ENCODE results near the gene THRA.

THRA gene

DNA sequence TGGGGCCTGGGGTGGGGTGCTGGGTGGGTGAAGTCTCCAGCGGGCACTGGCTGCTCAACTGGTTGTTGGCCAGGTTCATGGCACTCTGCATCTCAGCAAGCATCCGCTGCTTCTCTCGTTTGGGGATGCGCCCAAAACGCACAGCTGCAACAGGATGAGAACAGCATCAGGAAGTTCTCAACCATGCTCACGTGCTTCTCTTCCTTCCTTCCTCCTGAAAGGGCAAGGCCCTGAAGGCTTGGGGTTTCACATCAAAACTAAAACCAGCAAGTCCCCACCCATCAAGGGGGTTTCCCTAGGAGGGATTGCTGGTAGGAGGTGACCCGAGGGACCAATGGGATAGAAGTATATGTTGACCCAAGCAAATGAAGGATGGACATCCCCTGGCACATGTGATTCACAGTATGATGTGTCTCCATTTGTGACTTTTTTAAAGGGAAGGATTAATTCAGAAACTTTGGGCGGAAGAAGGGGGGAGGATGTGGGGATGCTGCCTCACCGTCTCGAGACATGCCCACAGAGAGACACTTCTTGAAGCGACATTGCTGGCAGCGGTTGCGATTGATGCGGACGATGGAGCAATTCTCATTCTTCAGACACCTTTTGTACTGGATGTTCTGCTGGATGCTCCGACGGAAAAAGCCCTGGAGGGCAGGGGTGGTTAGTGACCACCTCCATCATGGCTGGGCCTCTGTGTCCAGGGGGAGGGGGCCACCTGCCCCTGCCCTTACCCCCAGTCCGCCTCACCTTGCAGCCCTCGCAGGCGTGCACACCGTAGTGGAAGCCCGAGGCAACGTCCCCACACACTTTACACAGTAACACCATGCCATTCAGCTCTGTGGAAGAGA is 33.4 kb downstream of the THRA start:
- peak in 1 of 2 experiments; percentile 64 for DNase-seq (ENCODE audit: low read depth in 1 of 2, low spot score in 1 of 2)
- TF ChIP-seq, protein P1, sequence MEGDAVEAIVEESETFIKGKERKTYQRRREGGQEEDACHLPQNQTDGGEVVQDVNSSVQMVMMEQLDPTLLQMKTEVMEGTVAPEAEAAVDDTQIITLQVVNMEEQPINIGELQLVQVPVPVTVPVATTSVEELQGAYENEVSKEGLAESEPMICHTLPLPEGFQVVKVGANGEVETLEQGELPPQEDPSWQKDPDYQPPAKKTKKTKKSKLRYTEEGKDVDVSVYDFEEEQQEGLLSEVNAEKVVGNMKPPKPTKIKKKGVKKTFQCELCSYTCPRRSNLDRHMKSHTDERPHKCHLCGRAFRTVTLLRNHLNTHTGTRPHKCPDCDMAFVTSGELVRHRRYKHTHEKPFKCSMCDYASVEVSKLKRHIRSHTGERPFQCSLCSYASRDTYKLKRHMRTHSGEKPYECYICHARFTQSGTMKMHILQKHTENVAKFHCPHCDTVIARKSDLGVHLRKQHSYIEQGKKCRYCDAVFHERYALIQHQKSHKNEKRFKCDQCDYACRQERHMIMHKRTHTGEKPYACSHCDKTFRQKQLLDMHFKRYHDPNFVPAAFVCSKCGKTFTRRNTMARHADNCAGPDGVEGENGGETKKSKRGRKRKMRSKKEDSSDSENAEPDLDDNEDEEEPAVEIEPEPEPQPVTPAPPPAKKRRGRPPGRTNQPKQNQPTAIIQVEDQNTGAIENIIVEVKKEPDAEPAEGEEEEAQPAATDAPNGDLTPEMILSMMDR (IDR thresholded peaks at IDR 0.05; ENCODE audit: insufficient read depth, low read length) = no peak
- TF ChIP-seq, protein P2, sequence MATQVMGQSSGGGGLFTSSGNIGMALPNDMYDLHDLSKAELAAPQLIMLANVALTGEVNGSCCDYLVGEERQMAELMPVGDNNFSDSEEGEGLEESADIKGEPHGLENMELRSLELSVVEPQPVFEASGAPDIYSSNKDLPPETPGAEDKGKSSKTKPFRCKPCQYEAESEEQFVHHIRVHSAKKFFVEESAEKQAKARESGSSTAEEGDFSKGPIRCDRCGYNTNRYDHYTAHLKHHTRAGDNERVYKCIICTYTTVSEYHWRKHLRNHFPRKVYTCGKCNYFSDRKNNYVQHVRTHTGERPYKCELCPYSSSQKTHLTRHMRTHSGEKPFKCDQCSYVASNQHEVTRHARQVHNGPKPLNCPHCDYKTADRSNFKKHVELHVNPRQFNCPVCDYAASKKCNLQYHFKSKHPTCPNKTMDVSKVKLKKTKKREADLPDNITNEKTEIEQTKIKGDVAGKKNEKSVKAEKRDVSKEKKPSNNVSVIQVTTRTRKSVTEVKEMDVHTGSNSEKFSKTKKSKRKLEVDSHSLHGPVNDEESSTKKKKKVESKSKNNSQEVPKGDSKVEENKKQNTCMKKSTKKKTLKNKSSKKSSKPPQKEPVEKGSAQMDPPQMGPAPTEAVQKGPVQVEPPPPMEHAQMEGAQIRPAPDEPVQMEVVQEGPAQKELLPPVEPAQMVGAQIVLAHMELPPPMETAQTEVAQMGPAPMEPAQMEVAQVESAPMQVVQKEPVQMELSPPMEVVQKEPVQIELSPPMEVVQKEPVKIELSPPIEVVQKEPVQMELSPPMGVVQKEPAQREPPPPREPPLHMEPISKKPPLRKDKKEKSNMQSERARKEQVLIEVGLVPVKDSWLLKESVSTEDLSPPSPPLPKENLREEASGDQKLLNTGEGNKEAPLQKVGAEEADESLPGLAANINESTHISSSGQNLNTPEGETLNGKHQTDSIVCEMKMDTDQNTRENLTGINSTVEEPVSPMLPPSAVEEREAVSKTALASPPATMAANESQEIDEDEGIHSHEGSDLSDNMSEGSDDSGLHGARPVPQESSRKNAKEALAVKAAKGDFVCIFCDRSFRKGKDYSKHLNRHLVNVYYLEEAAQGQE (IDR thresholded peaks at IDR 0.05; ENCODE audit: insufficient replicate concordance, low read depth) = no peak
- TF ChIP-seq POLR2AphosphoS5 (IDR thresholded peaks at IDR 0.05; ENCODE audit: low read depth) (no peak), SPI1 (IDR thresholded peaks at IDR 0.05; ENCODE audit: borderline replicate concordance, low read depth) (no peak), GABPA (IDR thresholded peaks at IDR 0.05; ENCODE audit: low read depth) (no peak)
- H3K4me3 ChIP-seq (replicated peaks; ENCODE audit: insufficient read depth, low read length) = no peak overlapping the region
- no peak overlapping the region for H3K27ac ChIP-seq (replicated peaks)
- H3K27me3 ChIP-seq (ENCODE audit: insufficient read depth, poor library complexity, severe bottlenecking) = no peaks in the 10 kb centered on the region

DNA sequence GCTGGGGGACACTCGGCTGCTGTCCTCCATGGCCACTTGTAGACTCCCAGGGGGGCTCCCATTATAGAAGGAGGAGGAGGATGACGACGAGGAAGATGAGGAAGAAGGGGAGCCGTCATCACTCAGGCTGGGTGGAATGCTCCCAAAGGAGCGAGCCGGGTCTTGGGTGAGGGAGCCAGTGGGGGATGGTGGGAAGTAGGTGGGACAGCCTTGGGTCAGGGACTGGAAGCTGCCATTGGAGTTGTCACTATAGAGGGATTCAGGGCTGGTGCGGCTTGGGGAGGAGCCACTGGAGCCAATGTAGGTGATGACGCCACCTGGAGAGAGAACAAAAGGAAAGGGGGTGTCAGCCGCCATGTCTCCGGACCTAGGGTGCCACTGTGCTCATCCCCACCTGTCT is 34.3 kb downstream of the THRA start:
- DNase-seq (ENCODE audit: low read depth in 1 of 2, low spot score in 1 of 2) = no peak
- no peak overlapping the region for H3K27ac ChIP-seq (replicated peaks)
- TF ChIP-seq SPI1 (IDR thresholded peaks at IDR 0.05; ENCODE audit: borderline replicate concordance, low read depth) (no peak), POLR2AphosphoS5 (IDR thresholded peaks at IDR 0.05; ENCODE audit: low read depth) (no peak), GABPA (IDR thresholded peaks at IDR 0.05; ENCODE audit: low read depth) (no peak)
- TF ChIP-seq, protein P2 (IDR thresholded peaks at IDR 0.05; ENCODE audit: insufficient replicate concordance, low read depth) = no peak
- TF ChIP-seq, protein P1 (IDR thresholded peaks at IDR 0.05; ENCODE audit: insufficient read depth, low read length) = no peak
- no peaks in the 10 kb centered on the region for H3K27me3 ChIP-seq (ENCODE audit: insufficient read depth, poor library complexity, severe bottlenecking)
- no peak overlapping the region for H3K4me3 ChIP-seq (replicated peaks; ENCODE audit: insufficient read depth, low read length)

DNA sequence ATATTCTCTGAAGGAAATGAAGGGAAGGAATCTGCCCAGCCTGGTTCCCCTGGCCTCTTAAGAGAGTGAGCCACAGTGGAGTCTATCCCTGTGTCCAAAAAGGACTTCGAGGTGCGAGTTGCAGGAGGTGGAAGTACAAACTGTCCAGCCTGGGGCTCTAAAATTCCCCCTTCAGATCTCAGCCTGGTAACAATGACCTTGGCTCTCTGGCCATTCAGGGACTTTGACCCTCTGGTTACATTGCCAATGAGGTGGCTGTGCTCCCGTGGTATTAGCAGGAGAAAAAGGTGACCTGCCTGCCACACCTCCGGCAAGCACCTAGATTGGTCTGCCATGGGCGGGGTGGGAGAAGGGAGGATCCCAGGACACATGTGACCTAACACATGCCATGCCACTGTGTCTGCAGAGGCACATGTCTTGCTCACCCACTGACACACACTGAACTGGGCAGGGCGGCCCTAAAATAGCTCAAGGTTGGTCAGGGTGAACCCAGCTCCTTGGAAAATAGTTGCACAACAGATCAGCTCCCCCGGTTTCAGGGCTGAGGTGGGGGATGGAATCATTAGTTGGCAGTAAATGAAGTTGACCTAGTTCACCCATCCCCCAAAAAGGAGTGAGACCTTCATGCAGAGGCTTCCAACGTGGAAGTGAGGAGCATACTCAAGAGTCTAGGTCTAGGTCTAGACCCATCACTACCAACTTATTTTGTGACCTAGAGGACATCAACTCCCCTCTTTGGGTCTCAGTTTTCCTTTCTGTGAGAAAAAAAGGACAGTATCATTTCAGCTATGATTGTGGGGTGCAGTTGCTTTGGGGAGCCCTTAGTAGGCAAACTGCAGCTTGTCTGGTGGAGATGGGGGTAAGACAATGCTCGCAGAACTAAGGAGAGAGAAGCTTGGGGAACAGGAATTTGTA is 35.4 kb downstream of the THRA start:
- Histone ChIP-seq H3K27ac (replicated peaks) (peak overlapping the region; percentile 85), H3K4me3 (replicated peaks; ENCODE audit: insufficient read depth, low read length) (peak overlapping the region; percentile 0), H3K27me3 (ENCODE audit: insufficient read depth, poor library complexity, severe bottlenecking) (no peaks in the 10 kb centered on the region)
- DNase-seq (ENCODE audit: low read depth in 1 of 2, low spot score in 1 of 2) = peak; percentile 42 to 84
- TF ChIP-seq, protein P1 (IDR thresholded peaks at IDR 0.05; ENCODE audit: insufficient read depth, low read length) = no peak
- TF ChIP-seq POLR2AphosphoS5 (IDR thresholded peaks at IDR 0.05; ENCODE audit: low read depth) = peak; percentile 59; the same call in 1 of the 2 replicates
- TF ChIP-seq GABPA (IDR thresholded peaks at IDR 0.05; ENCODE audit: low read depth) = no peak
- TF ChIP-seq SPI1 (IDR thresholded peaks at IDR 0.05; ENCODE audit: borderline replicate concordance, low read depth) = no peak
